ENCODE results near the gene ICAM1.

DNA sequence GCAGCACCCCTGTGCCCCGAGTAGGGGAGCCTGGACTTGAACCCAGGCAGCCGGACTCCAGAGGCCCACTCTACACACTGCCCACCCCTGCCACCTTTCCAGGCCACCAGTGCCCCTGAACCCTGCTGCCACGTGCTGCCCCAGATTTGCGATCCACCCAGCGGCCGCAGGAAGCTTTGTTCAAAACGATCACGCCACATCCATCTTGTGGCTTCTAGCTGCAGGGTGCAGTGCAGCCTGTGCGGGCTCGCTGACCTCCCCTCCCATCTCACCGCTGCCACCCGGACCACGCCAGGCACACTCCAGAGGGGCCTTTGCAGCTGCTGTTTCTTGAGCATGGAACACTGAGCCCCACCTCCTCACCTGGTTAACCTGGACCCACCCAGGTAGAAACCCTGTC is 58.6 kb downstream of the ICAM1 start:
- TF ChIP-seq POLR2A (IDR thresholded peaks at IDR 0.05) = no peak
- TF ChIP-seq, protein P1, sequence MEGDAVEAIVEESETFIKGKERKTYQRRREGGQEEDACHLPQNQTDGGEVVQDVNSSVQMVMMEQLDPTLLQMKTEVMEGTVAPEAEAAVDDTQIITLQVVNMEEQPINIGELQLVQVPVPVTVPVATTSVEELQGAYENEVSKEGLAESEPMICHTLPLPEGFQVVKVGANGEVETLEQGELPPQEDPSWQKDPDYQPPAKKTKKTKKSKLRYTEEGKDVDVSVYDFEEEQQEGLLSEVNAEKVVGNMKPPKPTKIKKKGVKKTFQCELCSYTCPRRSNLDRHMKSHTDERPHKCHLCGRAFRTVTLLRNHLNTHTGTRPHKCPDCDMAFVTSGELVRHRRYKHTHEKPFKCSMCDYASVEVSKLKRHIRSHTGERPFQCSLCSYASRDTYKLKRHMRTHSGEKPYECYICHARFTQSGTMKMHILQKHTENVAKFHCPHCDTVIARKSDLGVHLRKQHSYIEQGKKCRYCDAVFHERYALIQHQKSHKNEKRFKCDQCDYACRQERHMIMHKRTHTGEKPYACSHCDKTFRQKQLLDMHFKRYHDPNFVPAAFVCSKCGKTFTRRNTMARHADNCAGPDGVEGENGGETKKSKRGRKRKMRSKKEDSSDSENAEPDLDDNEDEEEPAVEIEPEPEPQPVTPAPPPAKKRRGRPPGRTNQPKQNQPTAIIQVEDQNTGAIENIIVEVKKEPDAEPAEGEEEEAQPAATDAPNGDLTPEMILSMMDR (IDR thresholded peaks at IDR 0.05) = no peak
- no peak for TF ChIP-seq POLR2AphosphoS5 (IDR thresholded peaks at IDR 0.05)
- TF ChIP-seq EP300 (IDR thresholded peaks at IDR 0.05) = no peak
